ENCODE results near the gene ANKRD16.
"Not testable (repeated sequence)": the region's sequence is repeated elsewhere in the genome, so short reads cannot be mapped to it uniquely, and the experiment has no call there.

Gene ANKRD16

DNA sequence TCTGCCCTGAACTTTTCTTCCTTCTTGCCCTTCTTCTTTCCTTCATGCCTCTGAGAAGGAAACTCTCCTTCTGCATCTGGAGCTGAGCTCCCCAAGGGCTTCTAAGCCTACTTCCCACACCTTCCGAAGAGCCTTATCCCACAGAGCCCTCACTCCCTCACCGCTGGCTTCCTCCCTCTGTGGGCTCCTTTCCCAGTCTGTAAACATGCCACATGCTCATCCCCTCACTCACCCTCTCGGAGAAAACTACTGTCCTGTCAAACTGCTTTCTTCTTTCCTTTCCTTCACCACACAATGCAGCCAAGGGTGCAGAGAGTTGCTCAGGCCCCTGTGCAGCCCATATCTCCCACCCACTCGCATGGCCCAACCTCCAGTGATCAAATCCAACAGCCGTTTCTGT, 18.1 kb downstream of the ANKRD16 start:
- no peak for DNase-seq

DNA sequence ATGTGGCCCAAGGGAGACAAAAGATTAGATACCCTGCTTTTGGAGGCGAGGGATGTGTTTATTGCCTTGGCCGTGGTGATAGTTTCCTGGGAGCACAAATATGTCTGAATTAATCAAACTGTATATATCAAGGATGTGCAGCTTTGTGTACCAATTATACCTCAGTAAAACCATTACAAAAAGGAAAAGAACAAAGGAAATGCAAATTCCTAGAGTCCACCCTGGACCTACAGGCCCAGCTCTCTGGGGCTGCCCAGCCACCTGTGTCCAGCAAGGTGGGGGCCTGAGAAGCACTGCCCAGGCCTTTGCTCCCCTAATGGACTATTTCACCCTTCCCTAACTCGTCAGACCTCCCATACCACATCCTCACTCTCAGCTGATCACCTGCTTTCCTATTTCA, 20.5 kb downstream of the ANKRD16 start:
- DNase-seq: no peak

DNA sequence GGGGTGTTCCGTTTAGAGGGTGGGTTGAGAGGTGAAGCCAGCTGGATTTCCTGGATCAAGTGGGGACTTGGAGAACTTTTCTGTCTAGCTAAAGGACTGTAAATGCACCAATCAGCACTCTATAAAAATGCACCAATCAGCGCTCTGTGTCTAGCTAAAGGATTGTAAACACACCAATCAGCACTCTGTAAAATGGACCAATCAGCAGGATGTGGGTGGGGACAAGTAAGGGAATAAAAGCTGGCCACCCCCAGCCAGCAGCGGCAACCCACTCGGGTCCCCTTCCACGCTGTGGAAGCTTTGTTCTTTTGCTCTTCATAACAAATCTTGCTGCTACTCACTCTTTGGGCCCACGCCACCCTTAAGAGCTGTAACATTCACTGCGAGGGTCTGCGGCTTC, 21.3 kb downstream of the ANKRD16 start:
- DNase-seq: not testable (repeated sequence)

DNA sequence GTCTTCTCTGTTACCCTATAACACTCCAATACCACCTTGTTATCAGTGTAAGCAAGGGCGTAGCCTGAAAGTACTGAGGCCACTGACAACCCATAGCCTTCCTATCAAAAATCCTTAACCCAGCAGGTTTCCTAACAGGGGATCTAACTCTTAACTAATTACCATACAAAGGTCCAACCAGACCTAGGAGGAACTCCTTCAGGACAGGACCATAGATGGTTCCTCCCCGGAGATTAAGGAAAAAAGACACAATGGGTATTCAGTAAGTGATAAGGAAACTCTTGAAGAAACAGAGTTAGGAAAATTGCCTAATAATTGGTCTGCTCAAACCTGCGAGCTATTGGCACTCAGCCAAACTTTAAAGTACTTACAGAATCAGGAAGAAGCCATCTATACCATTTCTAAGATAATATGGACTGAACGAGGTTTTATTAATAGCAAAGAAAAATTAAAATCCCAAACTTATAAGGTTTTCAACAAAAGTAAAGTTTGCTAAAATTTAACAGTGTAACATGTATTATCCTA, 22.5 kb downstream of the ANKRD16 start:
- not testable (repeated sequence) for DNase-seq

DNA sequence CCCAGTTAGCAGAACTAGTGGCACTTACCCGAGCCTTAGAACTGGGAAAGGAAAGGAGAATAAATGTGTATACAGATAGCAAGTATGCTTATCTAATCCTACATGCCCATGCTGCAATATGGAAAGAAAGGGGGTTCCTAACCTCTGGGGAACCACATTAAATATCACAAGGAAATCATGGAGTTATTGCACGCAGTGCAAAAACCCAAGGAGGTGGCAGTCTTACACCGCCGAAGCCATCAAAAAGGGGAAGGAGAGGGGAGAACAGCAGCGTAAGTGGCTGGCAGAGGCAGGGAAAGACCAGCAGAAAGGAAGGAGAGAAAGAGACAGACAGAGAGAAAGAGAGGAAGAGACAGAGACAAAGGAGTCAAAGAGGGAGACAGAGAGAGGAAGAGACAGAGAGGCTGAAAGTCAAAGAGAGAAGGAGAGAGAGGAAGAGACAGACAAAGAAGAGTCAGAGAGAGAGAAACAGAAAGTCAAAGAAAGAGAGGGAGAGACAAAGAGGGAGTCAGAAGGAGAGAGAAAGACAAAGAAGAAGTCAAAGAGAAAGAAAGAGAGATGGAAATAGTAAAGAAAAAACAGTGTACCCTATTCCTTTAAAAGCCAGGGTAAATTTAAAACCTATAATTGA, 23.1 kb downstream of the ANKRD16 start:
- DNase-seq: not testable (repeated sequence)

DNA sequence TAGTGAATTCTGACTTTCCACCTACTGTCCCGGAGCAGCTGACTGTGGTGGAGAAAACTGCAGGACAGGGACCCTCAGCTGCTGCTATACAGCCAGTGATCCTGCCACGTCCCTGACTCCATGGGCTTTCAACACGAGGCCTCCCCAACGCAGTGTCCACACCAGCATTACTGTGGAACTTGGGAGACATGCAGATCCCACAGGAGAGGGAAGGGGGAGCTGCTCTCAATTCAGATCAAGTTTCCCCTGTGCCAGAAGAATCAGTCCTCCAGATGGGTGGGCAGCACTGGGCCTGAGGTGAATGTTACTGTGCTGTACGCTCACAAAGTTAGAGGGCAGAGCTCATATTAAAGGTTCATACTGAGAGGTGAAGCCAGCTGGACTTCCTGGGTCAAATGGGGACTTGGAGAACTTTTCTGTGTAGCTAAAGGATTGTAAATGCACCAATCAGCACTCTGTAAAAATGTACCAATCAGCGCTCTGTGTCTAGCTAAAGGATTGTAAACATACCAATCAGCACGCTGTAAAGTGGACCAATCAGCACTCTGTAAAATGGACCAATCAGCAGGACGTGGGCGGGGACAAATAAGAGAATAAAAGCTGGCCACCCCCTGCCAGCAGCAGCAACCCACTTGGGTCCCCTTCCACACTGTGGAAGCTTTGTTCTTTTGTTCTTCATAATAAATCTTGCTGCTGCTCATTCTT, 26.6 kb downstream of the ANKRD16 start:
- DNase-seq: not testable (repeated sequence)

DNA sequence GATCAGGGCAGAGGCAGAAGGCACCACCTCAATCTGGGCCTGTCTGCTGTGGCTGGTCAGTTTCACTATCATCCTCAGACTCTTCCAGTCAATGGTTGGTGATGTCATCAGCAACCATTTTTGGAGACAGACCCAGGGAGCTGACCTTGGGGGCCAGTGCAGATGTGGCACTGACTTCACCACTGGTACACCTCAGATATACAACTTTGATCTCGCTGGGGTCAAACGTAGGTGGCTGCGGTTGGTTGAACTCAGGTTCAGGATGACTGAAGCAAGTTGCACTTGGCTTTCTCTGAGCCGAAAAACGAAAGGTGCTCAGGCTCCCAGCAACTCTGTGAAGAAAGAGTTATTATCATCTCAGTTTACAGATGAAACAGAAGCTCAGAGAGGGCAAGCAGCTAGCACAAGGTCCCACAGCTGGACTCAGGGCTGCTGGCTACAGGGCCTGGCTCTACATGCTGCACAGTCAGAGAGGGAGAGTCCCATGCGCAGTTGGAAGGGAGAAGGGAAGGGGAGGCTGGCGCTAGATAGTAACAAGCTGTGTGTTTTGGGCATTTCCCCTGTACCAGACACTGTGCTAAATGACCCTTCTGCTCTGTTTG, 27.2 kb downstream of the ANKRD16 start:
- no peak for DNase-seq

DNA sequence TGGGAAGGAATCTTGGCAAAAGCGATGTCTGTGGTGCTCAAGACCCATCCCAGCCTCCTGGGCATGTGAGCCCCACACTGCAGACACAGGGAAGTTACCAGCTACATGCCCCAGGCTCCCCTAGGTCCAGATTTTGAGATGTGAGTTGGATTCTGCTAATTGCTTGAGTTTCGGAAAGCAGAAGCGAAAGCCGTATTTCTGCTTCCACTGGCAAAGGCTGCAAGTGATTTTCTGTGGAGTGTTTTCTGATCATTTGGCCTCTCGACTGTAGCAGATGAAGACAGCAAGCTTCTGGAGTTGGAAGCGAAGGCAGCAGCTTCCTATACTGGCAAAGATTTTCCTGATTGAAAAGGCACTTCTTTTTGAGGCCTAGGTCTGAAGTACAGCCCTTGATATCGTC, 29.6 kb downstream of the ANKRD16 start:
- no peak for DNase-seq

DNA sequence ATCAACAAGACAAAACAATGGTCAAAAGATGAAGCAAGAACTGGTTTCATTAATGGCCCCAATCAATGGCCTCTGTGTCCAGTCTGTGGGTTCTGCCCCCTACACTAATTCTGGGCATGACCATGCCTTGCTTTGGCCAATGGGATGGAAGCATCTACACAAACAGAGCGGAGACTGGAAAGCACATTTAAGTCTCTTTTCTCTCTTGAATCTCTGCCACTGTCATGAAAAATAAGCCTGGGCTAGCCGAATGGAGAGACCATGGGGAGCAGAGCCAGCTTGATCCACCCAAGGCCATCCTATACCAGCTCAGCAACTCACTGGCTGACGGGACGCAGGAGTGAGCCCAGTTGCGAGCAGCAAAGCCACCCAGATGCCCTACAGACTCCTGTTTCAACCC, 30.9 kb downstream of the ANKRD16 start:
- DNase-seq: no peak

DNA sequence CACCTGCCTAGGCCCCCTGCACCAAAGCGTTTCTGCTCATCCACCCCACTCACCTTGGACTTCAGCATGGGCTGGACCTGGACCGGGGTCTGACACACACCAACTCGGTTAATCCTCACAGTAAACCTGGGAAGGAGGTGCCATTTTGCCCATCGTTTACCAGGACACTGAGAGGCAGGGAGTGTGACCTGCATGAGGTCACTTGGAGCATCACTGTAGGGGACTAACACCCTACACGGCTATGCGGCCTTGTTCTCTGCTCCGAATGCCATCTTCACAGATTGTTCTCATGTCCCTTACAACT, 33.0 kb downstream of the ANKRD16 start:
- no peak for DNase-seq

DNA sequence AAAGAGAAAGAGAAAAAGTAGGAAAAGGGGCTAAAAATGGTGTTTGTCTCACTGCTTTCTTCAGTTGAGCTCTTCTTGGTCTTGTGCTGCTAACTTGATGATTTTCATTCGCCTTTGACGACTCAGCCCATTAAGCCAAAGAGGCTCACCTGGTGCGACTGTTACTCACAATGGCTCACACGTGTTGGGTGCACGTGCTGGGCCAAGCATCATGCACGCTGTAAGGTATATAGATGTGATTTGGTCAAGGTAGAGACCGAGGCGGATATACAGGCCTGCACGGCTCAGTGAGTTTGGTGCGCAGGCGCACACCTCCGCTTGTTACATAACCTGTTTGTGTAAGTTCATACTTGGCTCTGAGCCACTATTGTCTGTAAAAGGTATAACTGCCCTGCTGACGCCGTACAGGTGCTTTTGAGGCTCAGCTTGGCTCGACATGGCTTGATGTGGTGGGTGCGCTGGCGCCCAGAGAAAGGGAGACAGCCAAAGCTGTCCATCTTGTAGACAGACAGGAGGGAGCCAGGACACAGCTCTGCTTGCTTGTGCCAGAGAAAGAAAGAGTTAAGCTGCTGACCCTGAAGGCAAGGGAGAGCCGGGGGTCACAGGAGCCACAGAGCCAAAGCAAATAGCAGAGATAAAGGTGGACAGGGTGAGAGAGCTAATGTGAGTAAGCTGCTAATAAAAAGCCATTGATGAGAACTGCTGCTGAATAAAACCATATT, 33.6 kb downstream of the ANKRD16 start:
- DNase-seq: no peak

DNA sequence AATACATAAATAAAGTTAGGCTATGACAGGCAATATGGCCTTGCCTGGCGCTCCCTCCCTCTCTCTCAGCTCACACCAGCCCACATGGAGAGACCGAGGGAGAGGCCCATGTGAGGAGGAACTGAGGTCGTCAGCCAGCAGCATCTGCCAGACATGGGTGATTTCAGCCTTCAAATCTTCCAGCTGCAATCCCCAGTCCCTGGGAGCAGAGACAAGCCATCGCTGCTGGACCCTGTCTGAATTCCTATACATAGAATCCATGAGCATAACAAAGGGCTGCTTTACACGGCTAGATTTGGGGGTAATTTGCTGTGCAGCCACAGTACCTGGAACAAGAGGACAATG, 35.6 kb downstream of the ANKRD16 start:
- DNase-seq: no peak

DNA sequence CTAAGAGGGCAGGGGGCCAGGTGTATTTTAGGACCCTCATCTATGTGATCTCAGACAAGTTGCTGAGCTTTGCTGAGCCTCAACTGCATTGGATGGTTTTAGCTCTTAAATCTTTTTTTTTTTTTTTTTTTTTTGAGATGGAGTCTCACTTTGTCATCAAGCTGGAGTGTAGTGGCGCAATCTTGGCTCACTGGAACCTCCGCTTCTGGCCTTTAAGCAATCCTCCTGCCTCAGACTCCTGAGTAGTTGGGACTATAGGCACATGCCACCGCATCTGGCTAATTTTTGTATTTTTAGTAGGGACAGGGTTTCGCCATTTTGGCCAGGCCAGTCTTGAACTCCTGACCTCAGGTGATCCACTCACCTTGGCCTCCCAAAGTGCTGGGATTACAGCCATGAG, 43.0 kb downstream of the ANKRD16 start:
- not testable (repeated sequence) for DNase-seq

DNA sequence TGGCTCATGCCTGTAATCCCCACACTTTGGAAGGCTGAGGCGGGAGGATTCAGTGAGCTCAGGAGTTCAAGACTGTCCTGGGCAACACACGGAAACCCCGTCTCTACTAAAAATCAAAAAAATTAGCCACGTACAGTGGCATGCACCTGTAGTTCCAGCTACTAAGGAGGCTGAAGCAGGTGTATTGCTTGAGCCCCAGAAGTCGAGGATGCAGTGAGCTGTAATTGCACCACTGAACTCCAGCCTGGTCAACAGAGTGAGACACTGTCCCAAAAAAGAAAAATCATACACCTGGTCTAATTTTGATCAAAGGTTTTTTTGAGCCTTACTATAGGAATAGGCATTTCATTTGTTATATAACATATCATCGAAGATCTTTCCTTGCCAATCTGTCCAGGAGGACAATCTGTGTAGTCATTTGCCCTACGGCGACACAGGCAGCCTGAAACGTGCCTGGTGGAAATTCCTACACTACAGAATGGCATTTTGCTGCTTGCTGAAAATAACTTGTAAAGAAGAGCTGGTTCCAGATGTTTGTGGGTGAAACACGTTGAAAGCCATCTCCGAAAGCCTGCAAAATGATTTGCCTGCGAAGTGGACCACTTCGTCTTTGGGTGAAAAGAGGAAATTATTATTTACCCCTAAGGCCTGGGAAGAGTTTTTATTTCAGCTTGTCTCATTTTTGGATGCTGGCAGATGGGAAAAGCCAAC, 45.2 kb downstream of the ANKRD16 start:
- DNase-seq: no peak

DNA sequence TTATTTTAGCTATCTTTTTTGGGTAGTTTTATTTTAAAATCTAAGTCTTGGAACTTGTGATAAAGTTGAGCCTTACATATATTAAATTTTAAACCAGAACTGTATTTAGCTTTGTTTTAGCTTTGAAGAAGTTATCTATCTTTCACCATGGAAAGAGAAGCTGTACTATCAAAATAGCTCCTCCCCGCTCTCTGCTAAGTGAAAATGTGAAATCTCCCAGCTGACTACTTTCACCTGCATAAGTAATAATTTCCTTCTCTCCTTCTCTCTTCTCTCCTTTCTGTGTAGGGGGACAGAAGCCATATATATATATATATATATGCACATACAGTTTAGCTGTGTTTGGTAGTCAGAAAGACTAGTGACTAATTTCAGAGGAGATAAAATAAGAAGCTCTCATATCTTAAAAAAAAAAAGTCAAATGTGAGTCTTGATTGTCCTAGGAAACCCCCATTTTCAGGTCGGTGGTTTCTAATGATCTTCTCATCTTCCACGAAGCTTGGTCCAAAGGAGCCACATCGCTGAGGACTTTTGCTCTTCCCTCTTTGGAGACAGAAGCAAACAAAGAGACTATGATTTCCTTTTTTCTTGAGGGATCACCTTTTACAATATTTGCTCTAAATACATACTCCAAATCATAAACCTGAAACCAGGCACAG, 45.9 kb downstream of the ANKRD16 start:
- no peak for DNase-seq

DNA sequence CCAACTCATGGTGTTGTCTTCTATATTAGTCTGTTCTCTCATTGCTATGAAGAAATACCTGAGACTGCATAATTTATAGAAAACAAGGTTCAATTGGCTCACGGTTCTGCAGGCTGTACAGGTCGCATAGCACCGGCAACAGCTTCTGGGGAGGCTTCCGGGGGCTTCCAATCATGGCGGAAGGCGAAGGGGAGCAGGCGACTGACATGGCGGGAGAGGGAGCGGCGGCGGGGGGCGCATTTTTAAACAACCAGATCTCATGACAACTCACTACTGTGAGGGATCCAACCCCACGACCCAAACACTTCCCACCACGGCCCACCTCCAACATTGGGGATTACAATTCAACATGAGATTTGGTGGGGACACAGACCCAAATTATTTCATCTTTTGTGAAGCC, 47.7 kb downstream of the ANKRD16 start:
- no peak for DNase-seq

DNA sequence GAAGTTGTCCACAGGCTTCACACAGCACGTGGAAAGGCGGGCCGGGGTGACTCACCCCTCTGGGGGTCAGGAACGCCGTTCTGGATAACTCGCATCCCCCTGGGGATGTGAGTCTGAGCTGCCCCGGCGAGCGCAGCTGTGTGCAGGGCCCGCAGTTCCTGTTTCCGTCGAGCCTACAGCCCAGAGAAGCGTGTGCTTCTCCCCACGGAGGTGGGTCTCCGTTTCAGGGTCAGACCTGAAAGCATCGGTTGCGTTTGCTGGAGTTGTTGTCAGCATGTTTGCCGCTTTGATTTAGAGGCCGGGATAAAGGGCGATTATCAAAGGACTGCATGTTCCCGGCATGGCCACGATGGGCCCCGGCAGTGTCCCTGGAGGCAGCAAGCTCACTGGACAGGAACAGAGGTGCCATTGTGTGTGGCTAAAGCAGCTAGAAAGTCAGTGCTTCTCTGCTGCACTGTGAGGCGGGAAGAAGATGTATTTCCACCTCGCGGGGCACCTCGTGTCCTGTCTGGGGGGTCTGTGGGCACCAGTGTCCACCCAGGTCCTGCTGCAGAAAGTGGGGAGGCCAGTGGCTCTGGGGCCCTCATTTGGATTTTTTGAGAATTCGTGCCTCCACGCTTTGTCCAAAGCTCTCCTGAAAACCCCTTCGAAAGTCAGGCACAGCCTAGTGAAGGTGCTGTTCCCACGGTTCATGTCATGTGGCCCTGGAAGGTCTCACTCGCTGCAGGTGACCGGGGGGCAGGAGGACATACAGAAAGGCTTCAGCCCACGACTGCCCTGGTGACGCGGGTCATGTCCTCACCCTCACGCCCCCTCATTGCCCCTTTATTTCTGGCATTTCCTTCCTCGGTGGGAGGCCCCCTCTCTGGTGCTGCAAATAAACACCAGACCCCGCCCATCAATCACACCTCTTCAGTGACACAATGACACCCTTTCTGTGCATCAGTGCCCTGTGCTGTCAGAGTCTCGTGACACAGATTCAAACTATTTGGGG, 49.1 kb downstream of the ANKRD16 start:
- no peak for DNase-seq

DNA sequence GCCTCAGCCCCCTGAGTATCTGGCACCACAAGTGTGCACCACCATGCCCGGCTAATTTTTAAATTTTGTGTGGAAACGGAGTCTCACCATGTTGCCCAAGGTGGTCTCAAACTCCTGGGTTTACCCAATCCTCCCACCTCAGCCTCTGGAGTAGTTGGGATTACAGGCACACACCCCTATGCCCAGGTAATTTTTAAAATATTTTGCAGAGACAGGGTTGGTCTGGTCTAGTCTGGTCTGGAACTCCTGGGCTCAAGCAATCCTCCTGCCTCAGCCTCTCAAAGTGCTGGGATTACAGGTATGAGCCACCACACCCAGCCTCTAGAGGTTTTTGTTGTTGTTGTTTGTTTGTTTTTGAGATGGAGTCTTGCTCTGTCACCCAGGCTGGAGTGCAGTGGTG, 53.5 kb downstream of the ANKRD16 start:
- not testable (repeated sequence) for DNase-seq

DNA sequence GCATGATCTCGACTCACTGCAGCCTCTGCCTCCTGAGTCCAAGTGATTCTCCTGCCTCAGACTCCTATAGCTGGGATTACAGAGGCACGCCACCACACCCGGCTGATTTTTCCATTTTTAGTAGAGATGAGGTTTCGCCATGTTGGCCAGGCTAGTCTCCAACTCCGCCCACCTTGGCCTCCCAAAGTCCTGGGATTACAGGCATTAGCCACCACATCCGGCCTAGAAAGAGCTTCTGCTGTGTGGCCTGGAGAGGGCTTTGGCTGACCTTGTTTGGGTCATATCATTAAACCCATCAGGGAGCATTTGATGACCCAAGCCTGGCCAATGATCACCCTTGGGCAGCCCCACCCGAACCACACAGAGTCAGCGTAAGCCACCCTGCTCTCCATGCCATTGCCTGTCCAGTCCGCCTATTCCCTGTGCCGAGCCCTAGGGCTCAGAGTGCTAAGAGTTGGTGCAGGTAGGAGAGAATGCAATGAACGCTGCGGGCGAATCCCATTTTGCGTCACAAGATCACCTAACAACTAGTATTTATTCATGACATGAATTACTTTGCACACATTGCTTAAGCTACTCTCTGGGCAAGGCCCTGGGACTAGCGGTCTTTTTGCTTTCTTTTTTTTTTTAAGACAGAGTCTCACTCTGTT, 54.1 kb downstream of the ANKRD16 start:
- no peak for DNase-seq

DNA sequence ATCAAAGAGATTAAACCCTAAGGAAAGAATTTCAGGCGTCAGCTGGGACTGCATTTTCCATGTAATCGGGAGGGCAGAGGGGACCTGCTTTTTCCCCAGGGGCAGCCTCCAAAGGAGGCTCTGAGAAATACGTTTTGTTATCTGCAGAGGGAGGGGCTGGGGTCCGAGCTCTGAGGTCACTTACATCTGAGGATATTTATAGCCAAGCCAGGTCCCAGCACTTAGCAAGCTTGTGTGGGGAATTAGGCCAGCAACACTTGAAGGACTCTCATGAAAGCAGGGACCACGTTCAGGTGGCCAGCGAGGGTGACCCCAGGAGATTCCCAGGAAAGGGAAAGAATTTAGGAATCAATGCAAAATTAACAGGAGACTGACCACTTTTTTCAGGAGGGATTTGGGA, 55.9 kb downstream of the ANKRD16 start:
- DNase-seq: no peak

DNA sequence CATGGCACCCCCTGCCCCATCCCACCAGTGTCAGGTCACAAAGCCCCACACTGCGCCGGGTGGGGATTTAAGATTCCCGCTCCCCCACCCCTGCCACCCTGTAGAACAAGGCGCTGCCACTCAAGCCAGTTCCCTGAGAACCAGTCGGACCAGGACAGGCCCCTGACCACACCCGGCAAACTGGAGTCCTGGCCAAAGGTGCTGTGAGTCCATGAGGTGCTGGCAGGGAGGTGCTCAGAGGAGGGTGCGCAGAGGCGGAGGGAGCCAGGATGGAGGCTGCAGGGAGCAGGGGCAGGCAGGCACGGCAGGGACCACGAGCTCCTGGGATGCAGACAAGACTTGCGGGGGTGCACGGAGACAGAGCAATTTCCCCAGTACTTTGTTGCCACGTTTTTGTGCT, 56.7 kb downstream of the ANKRD16 start:
- no peak for DNase-seq
